ENCODE measurements around the gene CYB5B. TPM values are rescaled to one million over a fixed set of nuclear protein-coding genes. Genes with fewer than 3 reads are reported as not detected.

CYB5B gene
- total and polyA plus RNA-seq, 4 donors = 38.7 to 86.3 (median 45.8) TPM

DNA sequence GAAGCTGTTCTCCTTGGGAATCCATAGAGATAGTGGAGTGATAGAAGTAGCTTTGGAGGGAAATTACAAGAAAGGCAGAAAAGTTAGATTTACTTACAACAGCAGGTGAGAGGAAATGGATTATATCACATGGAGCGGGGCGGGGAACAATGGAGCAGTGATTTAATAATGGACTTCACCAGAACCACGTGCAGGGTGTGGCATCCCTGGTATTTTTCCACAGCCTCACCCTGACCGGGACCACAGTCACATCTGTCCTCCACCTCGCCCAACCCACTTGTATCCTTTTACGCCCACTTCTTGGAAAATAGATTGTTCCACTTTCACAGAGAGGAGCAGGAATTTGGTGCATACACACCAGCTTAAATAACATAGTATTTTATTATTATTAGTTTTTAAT, 15.9 kb upstream of the CYB5B start:
- no peak overlapping the region for H3K9ac ChIP-seq (ENCODE audit: low read depth in 1 of 2, low read length in 2 of 2)
- no peaks in the 10 kb centered on the region for H3K27me3 ChIP-seq (ENCODE audit: control insufficient read depth in 4 of 4, insufficient read depth in 4 of 4, low read length in 3 of 4)
- no peaks in the 10 kb centered on the region for H3K9me3 ChIP-seq (ENCODE audit: control insufficient read depth in 4 of 4, low read length in 3 of 4)
- no peaks in the 10 kb centered on the region for H3K36me3 ChIP-seq (ENCODE audit: control insufficient read depth in 4 of 4, insufficient read depth in 3 of 4, low read depth in 1 of 4, low read length in 3 of 4)
- peaks cover 0 to 8% (median 5%) of the 10 kb centered on the region in 4 donors for H3K4me1 ChIP-seq (ENCODE audit: control insufficient read depth in 4 of 4, insufficient read depth in 4 of 4, low read length in 3 of 4)
- H3K27ac ChIP-seq (ENCODE audit: low read depth in 1 of 2, low read length in 2 of 2) = no peak overlapping the region
- TF ChIP-seq, protein P1, sequence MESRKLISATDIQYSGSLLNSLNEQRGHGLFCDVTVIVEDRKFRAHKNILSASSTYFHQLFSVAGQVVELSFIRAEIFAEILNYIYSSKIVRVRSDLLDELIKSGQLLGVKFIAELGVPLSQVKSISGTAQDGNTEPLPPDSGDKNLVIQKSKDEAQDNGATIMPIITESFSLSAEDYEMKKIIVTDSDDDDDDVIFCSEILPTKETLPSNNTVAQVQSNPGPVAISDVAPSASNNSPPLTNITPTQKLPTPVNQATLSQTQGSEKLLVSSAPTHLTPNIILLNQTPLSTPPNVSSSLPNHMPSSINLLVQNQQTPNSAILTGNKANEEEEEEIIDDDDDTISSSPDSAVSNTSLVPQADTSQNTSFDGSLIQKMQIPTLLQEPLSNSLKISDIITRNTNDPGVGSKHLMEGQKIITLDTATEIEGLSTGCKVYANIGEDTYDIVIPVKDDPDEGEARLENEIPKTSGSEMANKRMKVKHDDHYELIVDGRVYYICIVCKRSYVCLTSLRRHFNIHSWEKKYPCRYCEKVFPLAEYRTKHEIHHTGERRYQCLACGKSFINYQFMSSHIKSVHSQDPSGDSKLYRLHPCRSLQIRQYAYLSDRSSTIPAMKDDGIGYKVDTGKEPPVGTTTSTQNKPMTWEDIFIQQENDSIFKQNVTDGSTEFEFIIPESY (IDR thresholded peaks at IDR 0.05) = no peak
- no peak for TF ChIP-seq EGR1 (IDR thresholded peaks at IDR 0.05; ENCODE audit: low read depth in 2 of 2)
- H3K4me3 ChIP-seq (ENCODE audit: low read depth in 1 of 3, low read length in 3 of 3) = no peak overlapping the region
- WGBS = 84% methylated on average over 6 of the region's 6 CpGs
- no peak for DNase-seq (ENCODE audit: low spot score)

DNA sequence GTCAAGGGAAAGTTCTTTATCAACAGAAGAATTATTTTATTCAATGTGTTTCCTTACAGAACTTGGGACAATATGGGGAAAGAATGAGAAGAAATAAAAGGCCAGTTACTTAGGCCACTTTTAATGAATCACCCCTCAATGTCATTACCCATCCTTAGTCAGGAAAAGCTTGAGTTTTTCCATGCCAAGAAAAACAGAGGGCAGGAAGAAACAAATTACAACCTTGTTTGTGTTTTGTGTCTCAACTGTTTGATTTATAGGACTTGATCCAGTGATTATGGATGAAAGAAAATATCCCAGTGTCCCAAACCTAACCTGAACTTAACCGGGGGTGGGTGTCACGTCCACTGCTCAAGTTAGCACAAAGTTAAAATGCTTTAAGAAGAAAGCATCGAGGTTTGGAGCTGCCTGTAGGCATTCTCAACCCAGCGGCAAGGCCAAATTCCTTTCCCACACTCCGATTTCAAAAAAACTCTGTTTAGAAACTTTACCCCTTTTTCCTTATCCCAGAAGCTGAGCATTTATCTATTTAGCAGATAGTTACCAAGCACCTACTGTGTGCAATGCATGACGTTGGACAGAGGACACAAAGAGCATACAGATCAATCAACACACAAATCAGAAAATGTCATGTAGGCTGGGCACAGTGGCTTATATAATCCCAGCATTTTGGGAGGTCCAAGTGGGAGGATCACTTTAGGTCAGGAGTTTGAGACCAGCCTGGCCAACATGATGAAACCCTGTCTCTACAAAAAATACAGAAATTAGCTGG, 14.0 kb upstream of the CYB5B start:
- no peaks in the 10 kb centered on the region for H3K27me3 ChIP-seq (ENCODE audit: control insufficient read depth in 4 of 4, insufficient read depth in 4 of 4, low read length in 3 of 4)
- no peaks in the 10 kb centered on the region for H3K36me3 ChIP-seq (ENCODE audit: control insufficient read depth in 4 of 4, insufficient read depth in 3 of 4, low read depth in 1 of 4, low read length in 3 of 4)
- no peak overlapping the region for H3K27ac ChIP-seq (ENCODE audit: low read depth in 1 of 2, low read length in 2 of 2)
- DNase-seq (ENCODE audit: low spot score) = no peak
- no peaks in the 10 kb centered on the region for H3K4me1 ChIP-seq (ENCODE audit: control insufficient read depth in 4 of 4, insufficient read depth in 4 of 4, low read length in 3 of 4)
- H3K4me3 ChIP-seq (ENCODE audit: low read depth in 1 of 3, low read length in 3 of 3) = no peak overlapping the region
- no peak overlapping the region for H3K9ac ChIP-seq (ENCODE audit: low read depth in 1 of 2, low read length in 2 of 2)
- no peaks in the 10 kb centered on the region for H3K9me3 ChIP-seq (ENCODE audit: control insufficient read depth in 4 of 4, low read length in 3 of 4)
- WGBS = 57% methylated on average over 6 of the region's 6 CpGs
- no peak for TF ChIP-seq SP1 (IDR thresholded peaks at IDR 0.05)
- TF ChIP-seq GABPA (IDR thresholded peaks at IDR 0.05 in 1 of 2, conservative IDR thresholded peaks at IDR 0.05 in 1 of 2) = no peak
- TF ChIP-seq, protein P1 (IDR thresholded peaks at IDR 0.05) = no peak
- no peak for TF ChIP-seq EGR1 (IDR thresholded peaks at IDR 0.05; ENCODE audit: low read depth in 2 of 2)
- TF ChIP-seq, protein P2, sequence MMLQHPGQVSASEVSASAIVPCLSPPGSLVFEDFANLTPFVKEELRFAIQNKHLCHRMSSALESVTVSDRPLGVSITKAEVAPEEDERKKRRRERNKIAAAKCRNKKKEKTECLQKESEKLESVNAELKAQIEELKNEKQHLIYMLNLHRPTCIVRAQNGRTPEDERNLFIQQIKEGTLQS (IDR thresholded peaks at IDR 0.05) = no peak
- no peak for TF ChIP-seq RAD21 (IDR thresholded peaks at IDR 0.05)
- TF ChIP-seq FOXA2 (IDR thresholded peaks at IDR 0.05) = no peak
- TF ChIP-seq JUND (IDR thresholded peaks at IDR 0.05) = no peak
- TF ChIP-seq, protein P3, sequence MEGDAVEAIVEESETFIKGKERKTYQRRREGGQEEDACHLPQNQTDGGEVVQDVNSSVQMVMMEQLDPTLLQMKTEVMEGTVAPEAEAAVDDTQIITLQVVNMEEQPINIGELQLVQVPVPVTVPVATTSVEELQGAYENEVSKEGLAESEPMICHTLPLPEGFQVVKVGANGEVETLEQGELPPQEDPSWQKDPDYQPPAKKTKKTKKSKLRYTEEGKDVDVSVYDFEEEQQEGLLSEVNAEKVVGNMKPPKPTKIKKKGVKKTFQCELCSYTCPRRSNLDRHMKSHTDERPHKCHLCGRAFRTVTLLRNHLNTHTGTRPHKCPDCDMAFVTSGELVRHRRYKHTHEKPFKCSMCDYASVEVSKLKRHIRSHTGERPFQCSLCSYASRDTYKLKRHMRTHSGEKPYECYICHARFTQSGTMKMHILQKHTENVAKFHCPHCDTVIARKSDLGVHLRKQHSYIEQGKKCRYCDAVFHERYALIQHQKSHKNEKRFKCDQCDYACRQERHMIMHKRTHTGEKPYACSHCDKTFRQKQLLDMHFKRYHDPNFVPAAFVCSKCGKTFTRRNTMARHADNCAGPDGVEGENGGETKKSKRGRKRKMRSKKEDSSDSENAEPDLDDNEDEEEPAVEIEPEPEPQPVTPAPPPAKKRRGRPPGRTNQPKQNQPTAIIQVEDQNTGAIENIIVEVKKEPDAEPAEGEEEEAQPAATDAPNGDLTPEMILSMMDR (IDR thresholded peaks at IDR 0.05; ENCODE audit: low read depth, low read length, missing input control) = no peak
- TF ChIP-seq, protein P4, sequence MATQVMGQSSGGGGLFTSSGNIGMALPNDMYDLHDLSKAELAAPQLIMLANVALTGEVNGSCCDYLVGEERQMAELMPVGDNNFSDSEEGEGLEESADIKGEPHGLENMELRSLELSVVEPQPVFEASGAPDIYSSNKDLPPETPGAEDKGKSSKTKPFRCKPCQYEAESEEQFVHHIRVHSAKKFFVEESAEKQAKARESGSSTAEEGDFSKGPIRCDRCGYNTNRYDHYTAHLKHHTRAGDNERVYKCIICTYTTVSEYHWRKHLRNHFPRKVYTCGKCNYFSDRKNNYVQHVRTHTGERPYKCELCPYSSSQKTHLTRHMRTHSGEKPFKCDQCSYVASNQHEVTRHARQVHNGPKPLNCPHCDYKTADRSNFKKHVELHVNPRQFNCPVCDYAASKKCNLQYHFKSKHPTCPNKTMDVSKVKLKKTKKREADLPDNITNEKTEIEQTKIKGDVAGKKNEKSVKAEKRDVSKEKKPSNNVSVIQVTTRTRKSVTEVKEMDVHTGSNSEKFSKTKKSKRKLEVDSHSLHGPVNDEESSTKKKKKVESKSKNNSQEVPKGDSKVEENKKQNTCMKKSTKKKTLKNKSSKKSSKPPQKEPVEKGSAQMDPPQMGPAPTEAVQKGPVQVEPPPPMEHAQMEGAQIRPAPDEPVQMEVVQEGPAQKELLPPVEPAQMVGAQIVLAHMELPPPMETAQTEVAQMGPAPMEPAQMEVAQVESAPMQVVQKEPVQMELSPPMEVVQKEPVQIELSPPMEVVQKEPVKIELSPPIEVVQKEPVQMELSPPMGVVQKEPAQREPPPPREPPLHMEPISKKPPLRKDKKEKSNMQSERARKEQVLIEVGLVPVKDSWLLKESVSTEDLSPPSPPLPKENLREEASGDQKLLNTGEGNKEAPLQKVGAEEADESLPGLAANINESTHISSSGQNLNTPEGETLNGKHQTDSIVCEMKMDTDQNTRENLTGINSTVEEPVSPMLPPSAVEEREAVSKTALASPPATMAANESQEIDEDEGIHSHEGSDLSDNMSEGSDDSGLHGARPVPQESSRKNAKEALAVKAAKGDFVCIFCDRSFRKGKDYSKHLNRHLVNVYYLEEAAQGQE (IDR thresholded peaks at IDR 0.05) = no peak
- TF ChIP-seq NR2F2 (IDR thresholded peaks at IDR 0.05) = no peak
- no peak for TF ChIP-seq RXRA (IDR thresholded peaks at IDR 0.05)
- TF ChIP-seq HNF4G (IDR thresholded peaks at IDR 0.05) = no peak
- no peak for TF ChIP-seq YY1 (IDR thresholded peaks at IDR 0.05)
- TF ChIP-seq FOXA1 (IDR thresholded peaks at IDR 0.05) = no peak
- no peak for TF ChIP-seq TAF1 (conservative IDR thresholded peaks at IDR 0.05)
- TF ChIP-seq HNF4A (conservative IDR thresholded peaks at IDR 0.05) = no peak
- TF ChIP-seq, protein P5, sequence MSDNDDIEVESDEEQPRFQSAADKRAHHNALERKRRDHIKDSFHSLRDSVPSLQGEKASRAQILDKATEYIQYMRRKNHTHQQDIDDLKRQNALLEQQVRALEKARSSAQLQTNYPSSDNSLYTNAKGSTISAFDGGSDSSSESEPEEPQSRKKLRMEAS (IDR thresholded peaks at IDR 0.05) = no peak

Data from liver (tissue), 9 donors.